Mammary epithelial cell (primary cell): ENCODE data around the gene IRX2.

Source experiments
- CTCF ChIP-seq, 2 donors: IDR thresholded peaks in 1 of 2; conservative IDR thresholded peaks in 1 of 2; 2 replicates each; pipeline ENCODE4 v1.5.1; 2011 to 2012; ENCODE audit warnings: inconsistent platforms in 2 of 2, low read length in 2 of 2, mild to moderate bottlenecking in 2 of 2, control low read depth in 1 of 2, low read depth in 1 of 2; ENCODE audit not compliant: insufficient read depth in 1 of 2; ENCODE audit errors: extremely low read depth in 1 of 2
- EZH2 ChIP-seq: IDR thresholded peaks from 2 replicates; pipeline ENCODE4 v1.6.1; 2012; ENCODE audit warnings: low read length, inconsistent platforms, borderline replicate concordance

GRCh38 chr5:2715856-2716255 is 35.6 kb downstream of the IRX2 start:
- TF ChIP-seq CTCF (conservative IDR thresholded peaks at IDR 0.05 in 1 of 2, IDR thresholded peaks at IDR 0.05 in 1 of 2; ENCODE audit: extremely low read depth in 1 of 2, insufficient read depth in 1 of 2, low read depth in 1 of 2, low read length in 2 of 2) = no peak
- TF ChIP-seq EZH2 = no peak
